Fibroblast of mammary gland (primary cell): ENCODE data around the gene CELF5.

Experiments used
- DNase-seq: peaks from one replicate; pipeline ENCODE4 v3.0.0-alpha.2; 2010; ENCODE audit warnings: low read depth
- H3K4me3 ChIP-seq: 2 replicates; pipeline ENCODE4 v1.5.1; 2011; ENCODE audit warnings: low read depth, mild to moderate bottlenecking, low read length, moderate library complexity; ENCODE audit not compliant: control insufficient read depth
- TF ChIP-seq, protein P1 (sequence below): conservative IDR thresholded peaks from 2 replicates; pipeline ENCODE4 v1.5.1; 2011; ENCODE audit warnings: low read depth, low read length, inconsistent platforms; ENCODE audit not compliant: control insufficient read depth, insufficient read depth

CELF5 gene

DNA sequence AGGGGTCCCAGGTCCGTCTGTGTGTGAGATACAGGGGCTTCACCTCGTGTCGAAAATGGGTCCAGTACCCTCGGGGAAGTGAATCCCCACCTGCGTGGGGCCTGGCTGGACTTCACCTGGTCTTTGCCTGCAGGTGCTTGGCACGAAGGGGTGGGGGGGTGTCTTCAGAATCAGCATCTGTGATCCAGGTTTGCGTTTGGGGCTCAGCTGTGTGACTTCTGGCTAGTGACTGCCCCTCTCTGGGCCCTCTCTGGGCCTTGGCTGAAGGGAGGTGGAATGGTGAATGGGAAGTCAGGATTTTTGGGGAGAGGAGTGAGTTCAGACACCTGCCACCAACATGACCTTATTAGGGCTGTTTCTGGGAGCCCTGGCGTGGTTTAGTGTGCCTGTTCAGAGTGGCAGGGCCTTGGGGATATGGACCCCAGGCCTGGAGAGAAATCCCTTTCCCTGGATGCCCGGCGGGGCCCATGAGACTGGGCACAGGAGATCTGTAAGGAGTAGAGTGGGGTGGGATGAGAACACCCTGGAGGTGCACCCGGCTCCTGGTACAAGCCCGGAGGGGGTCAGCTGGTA, 2.7 kb downstream of the CELF5 start:
- TF ChIP-seq, protein P1, sequence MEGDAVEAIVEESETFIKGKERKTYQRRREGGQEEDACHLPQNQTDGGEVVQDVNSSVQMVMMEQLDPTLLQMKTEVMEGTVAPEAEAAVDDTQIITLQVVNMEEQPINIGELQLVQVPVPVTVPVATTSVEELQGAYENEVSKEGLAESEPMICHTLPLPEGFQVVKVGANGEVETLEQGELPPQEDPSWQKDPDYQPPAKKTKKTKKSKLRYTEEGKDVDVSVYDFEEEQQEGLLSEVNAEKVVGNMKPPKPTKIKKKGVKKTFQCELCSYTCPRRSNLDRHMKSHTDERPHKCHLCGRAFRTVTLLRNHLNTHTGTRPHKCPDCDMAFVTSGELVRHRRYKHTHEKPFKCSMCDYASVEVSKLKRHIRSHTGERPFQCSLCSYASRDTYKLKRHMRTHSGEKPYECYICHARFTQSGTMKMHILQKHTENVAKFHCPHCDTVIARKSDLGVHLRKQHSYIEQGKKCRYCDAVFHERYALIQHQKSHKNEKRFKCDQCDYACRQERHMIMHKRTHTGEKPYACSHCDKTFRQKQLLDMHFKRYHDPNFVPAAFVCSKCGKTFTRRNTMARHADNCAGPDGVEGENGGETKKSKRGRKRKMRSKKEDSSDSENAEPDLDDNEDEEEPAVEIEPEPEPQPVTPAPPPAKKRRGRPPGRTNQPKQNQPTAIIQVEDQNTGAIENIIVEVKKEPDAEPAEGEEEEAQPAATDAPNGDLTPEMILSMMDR, result no peak
- DNase-seq, result no peak

GRCh38 chr19:3229346-3229743, 4.9 kb downstream of the CELF5 start:
- H3K4me3 ChIP-seq, result no peak overlapping the region
- DNase-seq, result no peak
- TF ChIP-seq, protein P1, result no peak

More for the DNA sequence above, 2.7 kb downstream of the CELF5 start:
- H3K4me3 ChIP-seq, result no peak overlapping the region

DNA sequence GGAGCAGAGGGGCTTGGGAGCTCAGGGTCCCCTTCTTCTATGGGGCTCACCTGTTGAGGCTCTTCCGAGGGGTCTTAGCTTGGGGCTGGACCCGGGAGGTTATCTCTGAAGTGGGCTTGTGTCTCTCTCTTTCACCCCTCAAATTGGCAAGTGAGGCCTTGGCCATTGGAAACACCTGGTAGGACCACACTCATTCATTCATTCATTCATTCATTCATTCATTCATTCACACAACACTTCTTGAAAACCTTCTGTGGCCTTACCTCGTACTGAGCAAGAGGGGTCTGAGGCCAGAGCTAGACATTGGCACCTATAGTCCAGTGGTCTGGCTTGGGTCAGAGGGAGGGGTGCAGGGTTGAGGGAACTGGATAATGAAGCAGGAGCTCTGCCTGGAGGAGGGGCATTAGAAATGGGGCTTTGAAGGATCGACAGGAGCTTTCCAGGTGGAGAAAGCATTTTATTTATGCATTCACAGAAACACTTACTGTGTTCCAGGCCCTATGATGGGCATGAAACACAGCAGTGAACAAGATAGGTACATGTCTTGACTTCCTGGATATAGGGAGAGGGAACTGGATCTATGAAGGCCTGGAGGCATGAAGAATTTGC, 5.5 kb downstream of the CELF5 start:
- DNase-seq, result no peak

GRCh38 chr19:3231288-3231687, 6.8 kb downstream of the CELF5 start:
- TF ChIP-seq, protein P1, result no peak
- no peak for DNase-seq
- H3K4me3 ChIP-seq, result no peak overlapping the region

More for the DNA sequence above, 5.5 kb downstream of the CELF5 start:
- TF ChIP-seq, protein P1, result no peak
- H3K4me3 ChIP-seq, result no peak overlapping the region

- no peak overlapping the region for H3K4me3 ChIP-seq
- TF ChIP-seq, protein P1, result no peak
- DNase-seq, result no peak
These were observed 8.7 kb downstream of the CELF5 start for GRCh38 chr19:3233116-3233515.

- TF ChIP-seq, protein P1, result no peak
- no peak for DNase-seq
- no peak overlapping the region for H3K4me3 ChIP-seq
These were observed 9.4 kb downstream of the CELF5 start for GRCh38 chr19:3233831-3234230.
